NCI-H748 (cell line): ENCODE measurements around the gene PTPRK.

Source experiments
- DNase-seq: peaks from one replicate; lab custom pipeline; 2025; ENCODE audit not compliant: unreplicated experiment; lab: John Stamatoyannopoulos, UW

The PTPRK gene

DNA sequence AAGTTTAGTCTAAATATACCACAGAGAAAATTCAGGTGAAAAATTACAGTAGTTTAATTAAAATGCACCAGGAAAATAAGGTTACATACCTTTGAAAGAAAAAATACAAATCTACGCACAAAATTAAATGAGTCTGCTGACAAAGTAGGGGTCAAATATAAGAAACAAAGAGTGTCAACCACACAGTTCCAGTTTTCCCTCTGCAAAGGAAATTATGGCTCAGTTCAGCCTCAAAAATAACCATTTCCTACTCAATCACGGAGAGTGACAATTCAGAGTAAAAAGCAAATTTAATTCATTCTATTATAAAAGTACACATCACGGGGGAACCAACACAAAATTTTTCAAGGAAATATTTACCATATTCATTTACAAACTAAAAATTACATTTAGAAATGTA is 124.8 kb downstream of the PTPRK start:
- no peak for DNase-seq

DNA sequence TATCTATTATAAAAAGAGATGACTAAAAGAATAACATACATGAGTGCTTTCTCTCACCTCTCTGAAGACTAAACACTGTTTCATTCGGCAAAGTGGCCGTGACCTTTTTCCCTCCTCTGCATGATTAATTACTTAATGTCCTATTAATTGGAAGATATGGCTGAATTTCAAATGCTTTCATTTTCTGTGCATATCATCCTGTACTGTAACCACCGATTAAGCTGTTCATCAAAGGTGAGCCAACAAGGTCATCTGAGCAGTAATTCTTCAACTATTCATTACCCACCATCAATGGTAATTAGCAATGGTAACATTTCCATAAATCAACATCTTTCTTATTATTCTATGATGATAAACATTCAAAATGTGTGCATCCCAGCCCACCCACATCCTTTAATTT is 125.2 kb downstream of the PTPRK start:
- no peak for DNase-seq

DNA sequence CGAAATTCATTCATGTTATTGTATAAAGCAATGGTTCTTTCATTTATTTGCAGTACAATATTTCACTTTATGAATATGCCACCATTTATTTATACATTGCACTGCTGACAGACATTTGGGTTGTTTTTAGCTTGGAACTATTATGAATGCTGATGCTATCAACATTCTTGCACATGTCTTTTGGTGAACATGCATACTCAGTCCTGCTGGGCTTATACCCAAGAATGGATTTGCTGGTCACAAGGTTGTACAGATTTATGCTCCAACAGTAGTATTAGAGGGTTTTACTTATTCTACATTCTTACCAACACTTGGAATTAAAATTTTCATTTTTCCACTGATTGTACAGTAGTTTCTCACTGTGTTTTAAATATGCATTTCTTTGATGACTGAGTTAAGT is 126.2 kb downstream of the PTPRK start:
- DNase-seq: no peak

DNA sequence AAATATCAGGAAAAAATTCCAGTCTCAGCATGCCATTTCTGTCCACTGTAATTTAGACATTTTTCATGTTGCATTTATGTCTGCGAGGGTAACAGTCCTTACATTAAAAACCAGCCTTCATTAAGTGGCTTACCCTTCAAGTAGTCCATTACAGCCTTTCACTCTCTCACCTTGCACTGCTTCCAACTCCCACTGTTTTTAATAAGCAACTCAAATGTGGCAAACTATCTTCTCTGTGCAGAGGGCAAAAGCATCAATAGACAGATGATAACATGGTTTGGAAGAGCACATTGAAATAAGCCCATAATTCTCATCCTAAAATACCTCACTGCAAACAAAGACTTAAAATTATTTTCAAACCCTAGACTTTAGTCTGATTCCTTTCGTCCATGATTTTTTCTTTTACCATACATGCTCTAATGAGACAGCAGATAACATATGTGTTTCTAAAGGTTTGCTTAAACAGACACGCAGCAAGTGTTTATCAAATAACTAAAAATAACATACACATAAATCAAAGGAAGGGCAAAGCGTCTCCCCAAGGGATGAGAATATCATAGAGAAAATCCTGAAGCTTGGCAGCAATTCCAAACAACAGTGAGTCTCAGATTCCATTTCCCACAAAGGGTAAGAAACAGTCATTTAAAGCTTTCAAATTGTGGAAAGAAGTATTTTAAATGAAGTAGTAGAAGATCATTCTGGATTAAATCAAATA is 130.4 kb downstream of the PTPRK start:
- no peak for DNase-seq

DNA sequence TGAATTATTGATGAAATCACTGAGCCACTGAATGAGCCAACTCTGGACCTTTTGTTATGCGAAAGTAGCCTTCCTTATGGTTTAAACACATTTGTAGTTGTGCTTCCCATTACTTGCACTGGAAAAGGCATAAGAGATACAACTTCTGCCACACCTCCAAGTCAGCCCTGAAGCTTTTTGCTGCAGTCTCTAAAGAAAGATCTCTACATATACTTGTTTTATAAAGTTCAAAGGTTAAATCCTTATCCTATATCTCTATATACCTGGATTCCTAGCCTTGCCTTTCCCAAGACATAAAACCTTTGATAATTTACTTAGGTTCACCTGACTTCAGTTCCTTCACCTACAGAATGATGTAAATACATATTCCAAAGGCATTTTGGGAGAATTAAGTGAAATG is 132.0 kb downstream of the PTPRK start:
- DNase-seq: no peak

DNA sequence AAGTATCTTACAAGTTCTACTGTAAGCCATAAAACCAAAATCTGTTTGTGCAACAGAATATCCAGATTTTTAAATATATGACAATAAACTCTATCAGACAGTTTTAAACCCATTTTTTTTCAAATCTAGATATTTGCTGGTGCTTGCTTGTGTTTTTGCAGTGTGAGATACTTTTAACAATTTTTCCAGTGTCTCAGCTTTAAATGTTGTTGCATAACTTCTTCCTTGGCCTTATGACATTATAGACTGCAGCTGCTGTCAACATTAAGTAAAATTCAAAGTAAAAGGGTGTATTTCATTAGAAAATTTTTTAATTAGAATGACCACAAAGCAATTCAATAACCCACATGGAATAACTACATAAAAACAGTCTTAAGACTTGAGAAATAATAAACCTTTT is 139.5 kb downstream of the PTPRK start:
- DNase-seq: no peak

DNA sequence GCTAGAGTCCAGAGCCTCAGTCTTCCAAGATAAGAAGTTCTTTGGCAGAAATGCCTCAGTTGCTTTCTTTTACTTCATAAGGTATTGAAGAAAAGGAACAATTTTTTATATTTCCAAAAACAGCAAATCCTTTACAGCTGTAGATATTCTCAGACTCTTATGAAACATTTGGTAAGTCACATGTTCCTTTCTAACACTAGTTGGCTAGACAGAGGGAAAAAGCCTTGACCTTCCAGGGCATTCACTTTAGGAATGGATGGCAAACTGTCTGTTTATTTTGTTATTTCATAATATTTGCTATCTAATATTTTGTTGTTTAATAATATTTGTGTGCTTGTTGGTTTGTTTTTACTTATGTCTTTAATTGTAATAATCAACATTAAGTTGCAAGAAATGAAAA is 140.8 kb downstream of the PTPRK start:
- DNase-seq: no peak

DNA sequence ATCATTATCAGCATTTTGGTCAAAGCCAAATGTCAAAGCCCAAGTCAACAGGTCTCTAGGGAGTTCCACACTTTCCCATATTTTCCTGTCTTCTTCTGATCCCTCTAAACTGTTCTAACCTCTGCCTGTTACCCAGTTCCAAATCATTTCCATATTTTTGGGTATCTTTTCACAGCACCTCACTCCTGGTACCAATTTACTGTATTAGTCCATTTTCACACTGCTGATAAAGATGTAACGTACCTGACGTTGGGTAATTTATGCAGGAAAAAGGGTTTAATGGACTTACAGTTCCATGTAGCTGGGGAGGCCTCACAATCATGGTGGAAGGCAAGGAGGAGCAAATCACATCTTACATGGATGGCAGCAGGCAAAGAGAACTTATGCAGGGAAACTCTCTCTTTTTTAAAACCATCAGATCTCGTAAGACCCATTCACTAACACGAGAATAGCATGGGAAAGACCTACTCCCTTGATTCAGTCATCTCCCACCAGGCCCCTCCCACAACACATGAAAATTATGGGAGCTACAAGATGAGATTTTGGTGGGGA is 143.4 kb downstream of the PTPRK start:
- DNase-seq: no peak

DNA sequence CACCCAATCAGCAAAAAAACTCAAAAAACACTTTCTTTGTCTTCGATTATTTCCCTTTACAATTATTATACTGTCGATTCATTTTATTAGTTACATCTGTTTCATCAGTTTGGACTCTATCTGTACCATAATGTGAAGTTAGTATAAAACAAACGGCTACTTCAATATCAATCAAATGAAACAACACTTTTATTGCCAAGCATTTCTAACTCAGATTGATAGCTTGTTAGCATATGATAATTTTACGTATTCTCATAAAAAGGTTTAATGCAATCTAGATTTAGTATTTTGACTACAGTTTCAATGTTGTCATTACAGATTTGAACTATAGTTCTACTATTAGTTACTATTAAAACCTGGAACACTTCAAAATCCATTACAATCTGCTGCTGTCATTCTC is 149.3 kb downstream of the PTPRK start:
- DNase-seq: no peak

DNA sequence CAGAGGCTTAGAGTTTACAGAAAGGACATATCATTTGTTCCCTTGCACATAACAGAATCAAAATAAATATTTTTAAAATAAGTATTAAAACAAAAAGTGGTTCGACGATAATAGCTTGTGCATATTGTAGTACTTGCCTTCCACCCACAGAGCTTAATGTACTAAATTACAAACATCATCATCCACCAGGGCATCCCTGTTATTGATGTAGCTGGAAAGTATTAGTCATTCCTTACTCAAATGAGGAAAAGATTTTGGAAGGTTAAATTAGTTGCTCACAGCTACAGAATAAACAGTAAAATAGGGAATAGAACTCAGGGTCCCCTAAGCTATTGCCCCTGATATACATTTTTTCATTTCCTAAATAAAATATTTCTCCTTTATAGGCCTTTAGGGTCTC is 150.3 kb downstream of the PTPRK start:
- no peak for DNase-seq

DNA sequence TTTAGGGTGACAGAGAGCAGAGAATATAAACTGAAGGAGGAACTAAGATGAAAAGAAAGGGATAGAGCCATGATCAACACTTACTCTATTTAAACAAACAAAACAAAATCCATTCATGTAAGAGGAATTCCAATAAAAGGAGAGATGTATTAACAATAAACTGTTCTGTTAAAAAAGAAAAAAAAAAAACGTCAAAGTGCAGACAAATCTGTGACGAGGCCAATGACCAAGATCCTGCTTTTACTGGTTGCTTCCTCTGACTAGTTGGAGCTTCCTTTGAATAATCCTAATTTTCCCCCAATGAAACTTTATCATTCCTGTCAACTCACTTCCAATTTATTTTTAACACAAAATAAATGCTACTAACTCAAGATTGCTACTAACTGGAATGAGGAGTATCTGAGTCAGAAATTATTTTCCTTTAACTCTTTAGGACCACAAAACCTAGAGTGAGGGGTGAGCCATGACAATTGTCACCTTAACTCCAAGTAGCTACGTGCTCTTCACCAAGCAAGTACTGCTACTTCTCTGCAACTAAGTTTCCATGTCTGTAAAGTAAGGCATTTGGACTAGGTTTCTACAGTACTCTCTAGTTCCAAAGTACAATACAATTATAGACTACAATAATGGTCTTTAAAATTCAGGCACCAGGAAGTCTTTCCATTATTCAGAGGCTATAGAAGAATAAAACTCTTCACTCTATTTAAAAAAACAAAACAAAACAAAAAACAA is 152.0 kb downstream of the PTPRK start:
- no peak for DNase-seq

DNA sequence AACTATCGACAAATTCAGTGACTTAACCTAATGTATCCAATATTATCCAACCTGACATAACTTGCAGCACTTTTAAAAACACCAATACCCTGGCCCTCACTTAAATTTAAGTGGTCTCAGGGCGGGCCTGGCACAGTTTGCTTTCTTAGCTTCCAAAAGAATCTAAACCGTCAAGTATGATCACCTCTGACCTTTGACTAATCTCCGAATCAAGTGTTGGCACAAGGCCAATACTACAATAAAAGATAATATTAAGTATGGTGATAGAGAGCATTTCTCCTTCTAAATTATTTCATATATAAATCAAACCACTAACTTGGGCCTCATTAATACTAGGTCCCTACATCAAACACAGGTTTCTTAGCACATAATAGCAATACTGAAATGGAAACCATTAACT is 153.0 kb downstream of the PTPRK start:
- no peak for DNase-seq

DNA sequence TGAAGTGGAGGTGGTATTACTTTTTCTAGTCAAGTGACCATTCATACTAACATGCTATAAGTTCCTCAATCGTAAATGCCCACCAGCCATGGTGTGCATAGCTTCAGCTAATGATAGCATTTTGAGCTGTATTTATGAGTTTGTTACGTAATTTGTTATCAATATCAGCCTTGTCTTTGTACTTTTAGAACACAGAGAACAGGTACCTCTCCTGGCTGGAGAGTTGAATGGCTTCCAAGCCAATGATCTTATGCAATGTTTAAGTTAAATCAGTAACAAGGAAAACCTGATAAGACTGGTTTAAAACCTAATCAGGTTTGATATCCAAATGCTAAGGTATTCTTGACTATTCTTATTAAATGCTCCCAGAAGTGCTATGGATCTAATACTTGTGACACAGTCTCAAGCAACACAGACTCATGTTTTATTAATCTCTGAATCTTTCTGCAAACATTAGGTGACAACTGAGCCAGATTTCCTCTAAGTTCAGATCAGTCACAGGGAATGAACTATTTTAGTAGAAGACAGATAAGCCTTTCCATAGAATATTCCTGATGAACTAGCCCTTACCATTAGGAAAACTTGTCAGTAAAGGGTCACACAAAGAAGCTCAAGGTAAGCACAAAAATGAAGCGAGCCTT is 154.8 kb downstream of the PTPRK start:
- no peak for DNase-seq

DNA sequence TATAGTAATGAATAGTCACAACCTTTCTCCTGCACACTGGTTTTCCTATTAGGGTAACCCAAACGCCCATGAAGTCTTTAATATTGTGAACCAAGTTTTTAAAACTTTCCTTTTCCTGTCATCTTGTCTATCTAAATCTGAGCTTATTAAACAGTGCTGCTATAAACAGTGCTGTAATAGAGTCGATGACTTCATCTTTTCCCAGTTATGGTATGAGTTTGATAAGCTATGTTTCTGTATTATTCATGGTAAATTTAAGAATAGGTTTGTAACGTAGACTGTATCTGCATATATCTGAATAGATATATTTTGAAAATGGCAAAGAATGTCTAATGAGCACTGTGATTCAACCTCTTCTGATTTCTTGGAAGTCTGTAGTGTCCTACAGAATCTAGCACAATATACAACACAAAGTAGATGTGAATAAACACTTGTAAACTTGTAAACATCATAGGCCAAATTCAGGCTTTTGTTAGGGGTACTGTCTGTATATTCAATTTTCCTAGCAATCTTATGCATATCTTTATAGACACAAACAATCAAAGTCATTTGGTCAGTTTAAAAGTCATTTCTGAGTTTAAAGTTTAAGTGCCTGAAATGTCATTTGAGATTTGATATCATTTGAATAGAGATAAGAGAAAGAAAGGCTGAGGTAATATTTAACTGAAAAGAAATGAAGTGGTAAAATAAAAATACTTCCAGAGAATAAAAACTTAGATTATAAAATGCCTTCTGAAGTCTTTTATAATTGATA is 155.5 kb downstream of the PTPRK start:
- DNase-seq: no peak

DNA sequence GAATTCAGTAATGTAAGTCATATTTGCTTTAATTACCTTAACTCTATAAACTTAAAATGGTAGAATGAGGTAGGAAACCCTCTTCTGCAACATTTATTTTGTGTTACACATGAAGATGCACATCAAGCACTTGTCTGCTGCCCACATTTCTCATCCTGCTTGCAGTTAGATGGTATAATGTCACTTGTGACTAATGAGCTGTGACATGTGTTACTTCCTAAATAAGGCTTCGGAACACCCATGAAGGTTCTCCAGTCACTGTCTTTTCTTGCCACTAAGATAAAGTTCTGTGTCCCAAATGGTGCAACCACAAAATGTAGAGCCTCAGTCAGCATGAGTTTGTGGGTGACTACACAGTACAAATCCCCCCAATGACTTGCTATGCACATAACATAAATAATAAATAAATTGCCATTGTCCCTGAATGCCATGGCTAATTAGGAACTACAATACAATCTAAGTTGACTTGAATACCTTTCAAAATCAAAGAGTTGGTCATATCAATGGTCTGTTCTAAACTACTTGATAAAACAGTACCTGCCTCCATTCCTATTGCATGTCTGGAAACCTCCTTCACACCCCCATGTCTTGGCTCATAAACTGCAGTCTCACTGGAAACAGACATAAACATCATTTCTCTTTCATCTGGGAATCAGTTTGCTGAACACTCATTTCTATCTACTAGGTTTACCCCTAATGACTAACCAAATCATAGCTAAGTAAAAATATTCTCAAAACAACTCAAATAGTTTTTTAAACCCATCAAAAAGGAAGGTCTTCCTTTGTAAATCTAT is 157.2 kb downstream of the PTPRK start:
- no peak for DNase-seq

DNA sequence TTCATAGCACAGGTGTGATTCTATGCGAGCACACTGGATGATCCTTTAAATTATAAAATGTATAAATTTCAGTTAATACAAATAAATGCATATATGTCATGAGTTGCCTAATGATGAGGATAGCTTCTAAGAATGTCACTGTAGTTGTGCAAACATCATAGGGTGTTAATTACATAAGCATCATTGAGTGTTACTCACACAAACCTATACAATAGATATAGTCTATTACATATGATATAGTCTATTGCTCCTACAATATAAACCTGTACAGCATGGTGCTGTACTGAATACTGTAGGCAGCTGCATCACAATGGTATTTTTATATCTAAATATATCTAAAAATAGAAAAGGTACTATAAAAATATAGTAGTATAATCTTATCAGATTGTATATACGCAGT is 159.0 kb downstream of the PTPRK start:
- DNase-seq: no peak

DNA sequence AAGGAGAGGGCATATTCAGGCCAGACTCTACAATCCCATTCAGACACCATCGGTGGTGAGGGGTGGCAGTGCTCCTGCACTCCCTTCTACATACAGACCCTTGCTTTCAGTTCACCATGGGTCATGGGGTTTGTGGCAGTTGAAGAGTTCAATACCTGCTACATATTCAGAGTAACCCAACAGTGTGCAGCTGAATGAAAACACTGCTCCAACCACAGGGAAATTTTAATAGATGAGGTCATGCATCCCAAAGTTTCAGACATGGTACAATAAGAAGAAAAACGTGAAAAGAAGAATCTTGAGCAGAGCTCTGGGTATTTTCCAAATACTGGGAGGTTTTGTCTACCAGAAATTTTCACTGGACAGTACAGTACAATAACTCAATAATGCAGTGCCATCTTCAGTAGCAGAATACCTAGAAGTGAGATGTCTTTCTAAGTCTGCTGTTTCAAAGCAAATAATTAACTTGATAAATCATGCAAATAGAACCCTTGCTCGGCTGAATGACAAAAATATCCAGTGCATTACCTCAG is 162.1 kb downstream of the PTPRK start:
- DNase-seq: no peak

DNA sequence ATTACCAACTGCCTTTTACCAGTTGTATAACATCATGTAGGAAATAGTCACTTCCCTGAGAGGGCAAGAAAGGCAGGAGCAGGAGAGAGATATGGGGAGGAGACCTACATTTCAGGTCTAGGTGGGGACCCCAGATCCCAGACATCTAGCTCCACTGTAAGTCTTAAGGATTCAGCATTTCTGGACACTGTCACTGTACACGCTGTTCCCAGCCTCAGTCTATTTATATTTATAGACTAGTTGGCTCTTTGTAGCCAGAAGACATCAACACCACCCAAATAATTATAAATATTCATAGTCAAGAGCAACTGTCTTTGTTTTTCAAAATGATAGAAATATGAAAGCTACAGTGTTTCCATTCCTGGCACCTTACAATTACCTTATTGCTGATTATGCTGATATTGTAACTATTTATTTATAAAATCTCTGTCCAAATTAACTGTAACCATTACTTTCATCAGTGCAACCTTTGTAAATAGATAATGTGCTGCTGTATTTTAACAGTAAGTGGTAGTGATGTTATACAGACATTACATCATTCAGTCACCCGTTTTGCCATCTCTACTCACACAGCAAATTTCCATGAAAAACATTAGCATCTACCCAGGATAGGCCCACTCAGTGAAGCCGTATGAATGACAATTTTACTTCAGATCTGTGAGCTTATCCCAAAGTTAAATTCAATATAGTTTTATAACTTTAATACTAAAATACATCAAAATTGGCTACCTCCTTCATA is 162.8 kb downstream of the PTPRK start:
- DNase-seq: no peak

DNA sequence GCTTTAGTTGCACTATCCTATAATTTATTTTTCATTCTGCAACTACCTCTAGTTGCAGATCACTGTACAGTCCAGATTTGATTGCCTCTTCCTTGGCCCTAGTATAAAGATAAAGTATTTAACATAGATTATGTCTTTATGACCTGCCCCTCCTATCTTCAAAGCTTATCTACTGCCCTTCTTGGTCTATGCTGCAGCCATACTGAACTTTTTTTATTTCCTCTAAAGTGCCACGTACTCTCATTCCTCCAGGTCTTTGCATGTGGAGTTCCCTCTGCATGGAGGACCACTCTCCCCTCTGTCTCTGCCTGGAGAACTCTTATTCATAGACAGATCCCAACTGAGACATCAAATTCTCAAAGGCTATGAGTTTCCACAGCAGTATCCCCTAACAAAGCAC is 168.0 kb downstream of the PTPRK start:
- DNase-seq: no peak

DNA sequence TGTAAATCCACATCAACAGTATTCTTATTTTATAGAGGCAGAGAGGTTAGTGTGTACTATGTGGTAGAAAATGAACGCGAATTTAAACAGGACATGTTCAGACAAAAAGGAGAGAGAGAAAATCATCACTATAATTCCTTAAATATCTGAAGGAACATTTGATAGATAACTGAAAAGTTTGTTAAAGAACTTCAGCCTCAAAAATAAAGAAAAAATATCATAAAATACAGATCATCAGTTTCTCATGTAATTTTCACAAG is 169.2 kb downstream of the PTPRK start:
- DNase-seq: no peak
